ENCODE measurements around the gene KCNF1. TPM values are rescaled to one million over a fixed set of nuclear protein-coding genes. Genes with fewer than 3 reads are reported as not detected.
A peak's percentile ranks its signal among the peaks of the same experiment; 100 is the strongest.

The KCNF1 gene
- polyA plus RNA-seq, 3 donors: 1.00 to 1.4 (median 1.2) TPM

GRCh38 chr2:10932345-10933151 is 20.8 kb downstream of the KCNF1 start:
- DNase-seq (ENCODE audit: extremely low read depth in 1 of 11, low read depth in 9 of 11, low spot score in 4 of 11): peak in 6 of 11 donors; percentile 45 to 67 (median 60)

GRCh38 chr2:10933700-10934225 is 22.0 kb downstream of the KCNF1 start:
- DNase-seq (ENCODE audit: extremely low read depth in 1 of 11, low read depth in 9 of 11, low spot score in 4 of 11): no peak

- no peak for DNase-seq (ENCODE audit: extremely low read depth in 1 of 11, low read depth in 9 of 11, low spot score in 4 of 11)
Observed at GRCh38 chr2:10934308-10934978, 22.7 kb downstream of the KCNF1 start.

GRCh38 chr2:10934979-10935350 is 23.2 kb downstream of the KCNF1 start:
- DNase-seq (ENCODE audit: extremely low read depth in 1 of 11, low read depth in 9 of 11, low spot score in 4 of 11): peak in 5 of 11 donors; percentile 33 to 57 (median 38)

GRCh38 chr2:10935366-10935918 is 23.7 kb downstream of the KCNF1 start:
- DNase-seq (ENCODE audit: extremely low read depth in 1 of 11, low read depth in 9 of 11, low spot score in 4 of 11): no peak

GRCh38 chr2:10935953-10936942 is 24.5 kb downstream of the KCNF1 start:
- peak in 1 of 11 donors; percentile 24 for DNase-seq (ENCODE audit: extremely low read depth in 1 of 11, low read depth in 9 of 11, low spot score in 4 of 11)

- DNase-seq (ENCODE audit: extremely low read depth in 1 of 11, low read depth in 9 of 11, low spot score in 4 of 11): no peak
Observed at GRCh38 chr2:10939058-10939457, 27.3 kb downstream of the KCNF1 start.

GRCh38 chr2:10940596-10940995 is 28.9 kb downstream of the KCNF1 start:
- DNase-seq (ENCODE audit: extremely low read depth in 1 of 11, low read depth in 9 of 11, low spot score in 4 of 11): no peak

GRCh38 chr2:10941383-10941782 is 29.6 kb downstream of the KCNF1 start:
- no peak for DNase-seq (ENCODE audit: extremely low read depth in 1 of 11, low read depth in 9 of 11, low spot score in 4 of 11)

GRCh38 chr2:10944799-10945198 is 33.1 kb downstream of the KCNF1 start:
- DNase-seq (ENCODE audit: extremely low read depth in 1 of 11, low read depth in 9 of 11, low spot score in 4 of 11): no peak

GRCh38 chr2:10946394-10946793 is 34.7 kb downstream of the KCNF1 start:
- DNase-seq (ENCODE audit: extremely low read depth in 1 of 11, low read depth in 9 of 11, low spot score in 4 of 11): no peak

GRCh38 chr2:10947005-10947440 is 35.3 kb downstream of the KCNF1 start:
- no peak for DNase-seq (ENCODE audit: extremely low read depth in 1 of 11, low read depth in 9 of 11, low spot score in 4 of 11)

- no peak for DNase-seq (ENCODE audit: extremely low read depth in 1 of 11, low read depth in 9 of 11, low spot score in 4 of 11)
Observed at GRCh38 chr2:10947446-10948187, 35.9 kb downstream of the KCNF1 start.

GRCh38 chr2:10948188-10948564 is 36.4 kb downstream of the KCNF1 start:
- DNase-seq (ENCODE audit: extremely low read depth in 1 of 11, low read depth in 9 of 11, low spot score in 4 of 11): no peak

GRCh38 chr2:10948606-10949230 is 37.0 kb downstream of the KCNF1 start:
- no peak for DNase-seq (ENCODE audit: extremely low read depth in 1 of 11, low read depth in 9 of 11, low spot score in 4 of 11)

- DNase-seq (ENCODE audit: extremely low read depth in 1 of 11, low read depth in 9 of 11, low spot score in 4 of 11): no peak
Observed at GRCh38 chr2:10949835-10950234, 38.1 kb downstream of the KCNF1 start.

- no peak for DNase-seq (ENCODE audit: extremely low read depth in 1 of 11, low read depth in 9 of 11, low spot score in 4 of 11)
Observed at GRCh38 chr2:10951558-10952414, 40.1 kb downstream of the KCNF1 start.
